Measurements from ENCODE around the gene VPS13D.
A peak's percentile ranks its signal among the peaks of the same experiment; 100 is the strongest.

Gene VPS13D

GRCh38 chr1:12424793-12425192 lies 195.0 kb downstream of the VPS13D start:
- no peak for DNase-seq

- peak in 7 of 58 donors; percentile 14 to 50 (median 22) for DNase-seq
Observed at GRCh38 chr1:12426030-12426429, 196.2 kb downstream of the VPS13D start.

GRCh38 chr1:12428334-12428733 lies 198.5 kb downstream of the VPS13D start:
- no peak for DNase-seq

GRCh38 chr1:12430525-12430924 lies 200.7 kb downstream of the VPS13D start:
- peak in 1 of 58 donors; percentile 11 for DNase-seq

GRCh38 chr1:12432897-12433296 lies 203.1 kb downstream of the VPS13D start:
- DNase-seq: no peak

GRCh38 chr1:12433323-12434053 lies 203.7 kb downstream of the VPS13D start:
- peak in 6 of 58 donors; percentile 9 to 33 (median 17) for DNase-seq

- DNase-seq: peak in 12 of 58 donors; percentile 12 to 64 (median 30)
Observed at GRCh38 chr1:12434174-12434573, 204.3 kb downstream of the VPS13D start.

GRCh38 chr1:12434686-12435085 lies 204.9 kb downstream of the VPS13D start:
- no peak for DNase-seq

GRCh38 chr1:12435639-12436344 lies 206.0 kb downstream of the VPS13D start:
- no peak for DNase-seq

GRCh38 chr1:12436345-12436658 lies 206.5 kb downstream of the VPS13D start:
- DNase-seq: no peak

GRCh38 chr1:12436817-12437599 lies 207.2 kb downstream of the VPS13D start:
- no peak for DNase-seq

- DNase-seq: no peak
Observed at GRCh38 chr1:12437629-12438028, 207.8 kb downstream of the VPS13D start.

- no peak for DNase-seq
Observed at GRCh38 chr1:12438349-12438924, 208.6 kb downstream of the VPS13D start.

- DNase-seq: no peak
Observed at GRCh38 chr1:12439073-12439472, 209.2 kb downstream of the VPS13D start.

- no peak for DNase-seq
Observed at GRCh38 chr1:12441414-12442105, 211.7 kb downstream of the VPS13D start.

GRCh38 chr1:12442217-12442616 lies 212.4 kb downstream of the VPS13D start:
- DNase-seq: no peak

GRCh38 chr1:12443151-12443550 lies 213.3 kb downstream of the VPS13D start:
- no peak for DNase-seq

- no peak for DNase-seq
Observed at GRCh38 chr1:12444329-12444841, 214.6 kb downstream of the VPS13D start.

- DNase-seq: no peak
Observed at GRCh38 chr1:12445257-12445656, 215.4 kb downstream of the VPS13D start.

- no peak for DNase-seq
Observed at GRCh38 chr1:12446593-12446992, 216.8 kb downstream of the VPS13D start.

GRCh38 chr1:12447307-12447706 lies 217.5 kb downstream of the VPS13D start:
- DNase-seq: no peak

Measured in anterior cingulate cortex (tissue), 58 donors.